HEK293 (cell line): Measurements from ENCODE around the gene TMIGD2.

Source experiments
- CTCF ChIA-PET: fragments of 350-600 bp; formaldehyde crosslinking; extraction: SDS; loops from one replicate; lab custom pipeline; 2021; ENCODE audit warnings: antibody characterized with exemption; lab: Yijun Ruan, JAX
- POLR2A ChIA-PET: fragments of 300-600 bp; formaldehyde crosslinking; extraction: SDS; loops from one replicate; lab custom pipeline; 2020; ENCODE audit warnings: antibody characterized with exemption, inconsistent platforms; lab: Yijun Ruan, JAX
- H3K27ac ChIP-seq: fragments of 200-500 bp; sonication (Bioruptor generic); 2 replicates; pipeline ENCODE4 v1.5.1; 2014; ENCODE audit warnings: low read depth, low read length, control low read depth, inconsistent platforms; ENCODE audit errors: extremely low read depth
- H3K36me3 ChIP-seq, 2 experiments: fragments of 200-500 bp in 1 of 2; sonication (Bioruptor generic) in 1 of 2; 1 replicate in 1 of 2; 2 replicates in 1 of 2; pipeline ENCODE4 v1.5.1; 2014 to 2017; ENCODE audit warnings: inconsistent platforms in 2 of 2, low read length in 2 of 2; ENCODE audit not compliant: control insufficient read depth in 2 of 2, insufficient read depth in 1 of 2
- H3K4me1 ChIP-seq: fragments of 200-500 bp; sonication (Bioruptor generic); 2 replicates; pipeline ENCODE4 v1.5.1; 2014; ENCODE audit warnings: mild to moderate bottlenecking, low read length, inconsistent platforms; ENCODE audit not compliant: control insufficient read depth, insufficient read depth
- H3K4me3 ChIP-seq: 2 replicates; pipeline ENCODE4 v1.5.1; 2011; ENCODE audit warnings: low read depth, mild to moderate bottlenecking, control low read depth, low read length, moderate library complexity
- H3K9me3 ChIP-seq: fragments of 200-500 bp; sonication (Bioruptor generic); 2 replicates; pipeline ENCODE4 v1.5.1; 2014; ENCODE audit warnings: low read depth, low read length, inconsistent platforms; ENCODE audit not compliant: control insufficient read depth, insufficient read depth
- EGR2 ChIP-seq: fragments of 450-650 bp; formaldehyde crosslinking; IDR thresholded peaks from 2 replicates; pipeline ENCODE4 v1.5.1; 2016; ENCODE audit warnings: low read depth, missing biosample characterization, missing genetic modification characterization
- GLI4 ChIP-seq: fragments of 450-650 bp; formaldehyde crosslinking; IDR thresholded peaks from 2 replicates; pipeline ENCODE4 v1.5.1; 2016; ENCODE audit warnings: missing biosample characterization, missing genetic modification characterization
- KLF1 ChIP-seq: fragments of 450-650 bp; formaldehyde crosslinking; IDR thresholded peaks from 2 replicates; pipeline ENCODE4 v1.5.1; 2016; ENCODE audit warnings: missing biosample characterization, missing genetic modification characterization
- KLF8 ChIP-seq: fragments of 450-650 bp; formaldehyde crosslinking; IDR thresholded peaks from 2 replicates; pipeline ENCODE4 v1.5.1; 2016; ENCODE audit warnings: missing biosample characterization, missing genetic modification characterization
- KLF9 ChIP-seq: fragments of 450-650 bp; formaldehyde crosslinking; IDR thresholded peaks from 2 replicates; pipeline ENCODE4 v1.5.1; 2016; ENCODE audit warnings: missing biosample characterization, missing genetic modification characterization, low read depth
- MEIS1 ChIP-seq: sonication (generic); formaldehyde crosslinking; IDR thresholded peaks from 2 replicates; pipeline ENCODE4 v1.8.1; 2022; ENCODE audit warnings: missing genetic modification reagents, mild to moderate bottlenecking, borderline replicate concordance
- SP2 ChIP-seq: fragments of 450-650 bp; formaldehyde crosslinking; IDR thresholded peaks from 2 replicates; pipeline ENCODE4 v1.5.1; 2016; ENCODE audit warnings: missing biosample characterization, missing genetic modification characterization
- SP3 ChIP-seq: fragments of 450-650 bp; formaldehyde crosslinking; IDR thresholded peaks from 2 replicates; pipeline ENCODE4 v1.5.1; 2016; ENCODE audit warnings: missing biosample characterization, missing genetic modification characterization
- ZBTB1 ChIP-seq: fragments of 450-650 bp; formaldehyde crosslinking; IDR thresholded peaks from 2 replicates; pipeline ENCODE4 v1.5.1; 2016; ENCODE audit warnings: missing biosample characterization, missing genetic modification characterization
- ZBTB48 ChIP-seq: fragments of 450-650 bp; formaldehyde crosslinking; IDR thresholded peaks from 2 replicates; pipeline ENCODE4 v1.5.1; 2016; ENCODE audit warnings: missing biosample characterization, missing genetic modification characterization
- ZEB2 ChIP-seq: fragments of 450-650 bp; formaldehyde crosslinking; IDR thresholded peaks from 2 replicates; pipeline ENCODE4 v1.5.1; 2016; ENCODE audit warnings: missing biosample characterization, missing genetic modification characterization
- ZNF133 ChIP-seq: fragments of 450-650 bp; formaldehyde crosslinking; IDR thresholded peaks from 2 replicates; pipeline ENCODE4 v1.5.1; 2016; ENCODE audit warnings: missing biosample characterization, missing genetic modification characterization
- ZNF223 ChIP-seq: fragments of 450-650 bp; formaldehyde crosslinking; IDR thresholded peaks from 2 replicates; pipeline ENCODE4 v1.5.1; 2016; ENCODE audit warnings: missing biosample characterization, missing genetic modification characterization
- ZNF529 ChIP-seq: fragments of 450-650 bp; formaldehyde crosslinking; IDR thresholded peaks from 2 replicates; pipeline ENCODE4 v1.5.1; 2017; ENCODE audit warnings: missing genetic modification characterization, missing biosample characterization; ENCODE audit not compliant: insufficient replicate concordance
- ZNF677 ChIP-seq: fragments of 450-650 bp; IDR thresholded peaks from 2 replicates; pipeline ENCODE4 v1.5.0; 2018; ENCODE audit warnings: missing biosample characterization, mild to moderate bottlenecking, missing genetic modification characterization, moderate library complexity
- TF ChIP-seq, protein P1 (sequence below): fragments of 450-650 bp; formaldehyde crosslinking; IDR thresholded peaks from 2 replicates; pipeline ENCODE4 v1.5.1; 2016; ENCODE audit warnings: missing biosample characterization, missing genetic modification characterization, borderline replicate concordance
- TF ChIP-seq, protein P2 (sequence below): IDR thresholded peaks from 2 replicates; pipeline ENCODE4 v1.6.1; 2011; ENCODE audit warnings: mild to moderate bottlenecking, low read depth, low read length, borderline replicate concordance
- TF ChIP-seq, protein P3 (sequence below): fragments of 450-650 bp; formaldehyde crosslinking; conservative IDR thresholded peaks from 2 replicates; pipeline ENCODE4 v1.5.1; 2016; ENCODE audit warnings: low read depth, missing biosample characterization, missing genetic modification characterization

The TMIGD2 gene

DNA sequence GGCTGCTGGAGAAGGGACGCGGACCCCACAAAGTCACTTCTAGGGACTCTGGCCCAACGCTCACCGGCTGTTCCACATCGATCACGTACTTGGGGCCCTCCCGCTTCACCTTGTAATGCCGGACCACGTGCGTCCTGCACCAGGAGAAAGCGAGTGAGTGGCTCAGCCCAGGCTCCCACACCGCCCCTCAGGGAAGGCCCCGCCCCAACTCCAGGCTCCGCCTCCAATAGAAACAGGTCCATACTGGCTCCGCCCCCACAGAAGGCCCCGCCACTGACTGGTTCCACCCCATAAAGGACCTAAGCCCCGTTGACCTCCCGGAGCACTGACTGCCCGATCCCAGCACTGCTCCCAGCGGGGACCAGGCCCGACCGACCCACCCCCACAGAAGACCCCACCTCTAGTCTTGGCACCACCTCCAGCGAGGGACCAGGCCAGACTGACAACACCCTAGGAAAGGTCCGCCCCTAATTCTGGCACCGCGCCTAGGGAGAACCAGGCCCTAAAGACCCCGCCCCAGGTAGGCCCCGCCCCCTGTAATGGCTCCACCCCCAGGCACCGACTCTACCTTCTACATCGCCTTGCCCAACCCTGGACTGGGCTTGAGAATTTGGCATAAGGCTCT lies 25.2 kb upstream of the TMIGD2 start:
- Histone ChIP-seq H3K4me1 (no peaks in the 10 kb centered on the region), H3K9me3 (no peaks in the 10 kb centered on the region), H3K4me3 (no peak overlapping the region), H3K27ac (no peak overlapping the region), H3K36me3 (no peaks in the 10 kb centered on the region)
- peak; percentile 52 for TF ChIP-seq SP2 (tag by site-specific recombination)
- peak; percentile 31 for TF ChIP-seq SP3
- TF ChIP-seq KLF1: 0 out of 2 replicates have a peak, but pooled peaks have one; percentile 71
- no peak for TF ChIP-seq GLI4 (tag by site-specific recombination)
- TF ChIP-seq KLF8 (tag by site-specific recombination): peak; percentile 63; the same call in 1 of the 2 replicates
- POLR2A ChIA-PET: interaction anchor here (1.2 kb wide), 1 partner anchor 16 kb away, joined by 10 read pairs; the partner anchor contains the start of gene MPND
- CTCF ChIA-PET: no interaction called here

DNA sequence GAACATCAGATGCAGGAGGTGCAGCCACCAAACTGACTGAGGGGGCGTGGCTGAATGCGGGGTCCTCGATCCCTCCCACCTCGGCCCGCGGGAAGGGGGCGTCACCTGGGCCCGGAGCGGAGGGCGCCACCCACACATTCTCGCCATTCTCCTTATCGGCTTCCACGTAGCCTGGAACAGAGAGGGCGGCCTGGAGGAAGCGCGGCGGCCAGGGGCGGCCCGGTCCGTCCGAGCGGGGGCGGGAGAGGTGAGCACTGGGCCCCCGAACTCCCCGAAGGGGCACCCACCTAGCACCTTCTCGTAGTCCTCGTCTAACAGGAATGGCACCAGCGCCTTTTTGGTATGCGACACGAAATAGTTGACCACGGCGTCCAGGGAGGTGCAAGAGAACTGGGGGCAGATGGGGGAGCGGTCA lies 24.7 kb upstream of the TMIGD2 start:
- POLR2A ChIA-PET: interaction anchor here (3.8 kb wide), 1 partner anchor 16 kb away, joined by 16 read pairs; the partner anchor contains the start of gene MPND
- Histone ChIP-seq H3K4me1 (no peaks in the 10 kb centered on the region), H3K36me3 (no peaks in the 10 kb centered on the region), H3K27ac (no peak overlapping the region), H3K9me3 (no peaks in the 10 kb centered on the region), H3K4me3 (no peak overlapping the region)
- CTCF ChIA-PET: no interaction called here
- TF ChIP-seq ZNF133 (no peak), SP2 (tag by site-specific recombination) (peak; percentile 6), KLF9 (peak; percentile 58), ZBTB48 (tag by site-specific recombination) (peak; percentile 9; the same call in 1 of the 2 replicates), ZBTB1 (no peak)

DNA sequence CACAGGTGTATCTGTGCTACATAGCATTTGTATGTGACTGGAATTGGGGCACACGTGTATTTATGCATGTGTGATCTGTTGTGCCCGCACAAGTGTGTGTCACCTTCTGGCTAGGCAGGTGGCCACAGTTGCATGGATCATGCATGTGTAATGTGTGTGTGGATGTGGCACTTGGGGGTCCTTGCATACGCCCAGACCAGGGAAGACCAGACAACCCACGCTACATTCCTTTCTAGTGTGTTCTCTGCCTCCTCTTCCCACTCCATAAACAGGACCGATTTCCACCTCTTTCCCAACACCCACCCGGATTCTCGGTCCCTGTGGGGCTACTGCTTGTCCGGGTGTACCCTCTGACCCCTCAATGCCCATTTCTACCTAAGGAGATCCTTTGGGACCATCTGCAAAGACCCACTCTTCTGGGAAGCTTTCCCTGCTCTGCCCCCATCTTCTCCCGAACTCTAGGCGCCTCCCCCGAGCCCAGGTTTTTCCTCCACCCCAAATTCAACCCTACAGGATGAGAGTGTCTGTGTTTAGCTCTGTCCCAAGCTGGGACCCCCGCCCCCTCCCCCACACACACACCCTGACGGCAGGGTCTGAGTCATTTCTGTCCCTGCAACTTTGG lies 24.1 kb upstream of the TMIGD2 start:
- H3K27ac ChIP-seq: no peak overlapping the region
- no peaks in the 10 kb centered on the region for H3K36me3 ChIP-seq
- POLR2A ChIA-PET: interaction anchor here (3.8 kb wide), 1 partner anchor 17 kb away, joined by 16 read pairs; the partner anchor contains the start of gene MPND
- no peaks in the 10 kb centered on the region for H3K4me1 ChIP-seq
- CTCF ChIA-PET: no interaction called here
- H3K9me3 ChIP-seq: no peaks in the 10 kb centered on the region
- no peak overlapping the region for H3K4me3 ChIP-seq
- no peak for TF ChIP-seq ZEB2 (tag by site-specific recombination)
- TF ChIP-seq, protein P1, sequence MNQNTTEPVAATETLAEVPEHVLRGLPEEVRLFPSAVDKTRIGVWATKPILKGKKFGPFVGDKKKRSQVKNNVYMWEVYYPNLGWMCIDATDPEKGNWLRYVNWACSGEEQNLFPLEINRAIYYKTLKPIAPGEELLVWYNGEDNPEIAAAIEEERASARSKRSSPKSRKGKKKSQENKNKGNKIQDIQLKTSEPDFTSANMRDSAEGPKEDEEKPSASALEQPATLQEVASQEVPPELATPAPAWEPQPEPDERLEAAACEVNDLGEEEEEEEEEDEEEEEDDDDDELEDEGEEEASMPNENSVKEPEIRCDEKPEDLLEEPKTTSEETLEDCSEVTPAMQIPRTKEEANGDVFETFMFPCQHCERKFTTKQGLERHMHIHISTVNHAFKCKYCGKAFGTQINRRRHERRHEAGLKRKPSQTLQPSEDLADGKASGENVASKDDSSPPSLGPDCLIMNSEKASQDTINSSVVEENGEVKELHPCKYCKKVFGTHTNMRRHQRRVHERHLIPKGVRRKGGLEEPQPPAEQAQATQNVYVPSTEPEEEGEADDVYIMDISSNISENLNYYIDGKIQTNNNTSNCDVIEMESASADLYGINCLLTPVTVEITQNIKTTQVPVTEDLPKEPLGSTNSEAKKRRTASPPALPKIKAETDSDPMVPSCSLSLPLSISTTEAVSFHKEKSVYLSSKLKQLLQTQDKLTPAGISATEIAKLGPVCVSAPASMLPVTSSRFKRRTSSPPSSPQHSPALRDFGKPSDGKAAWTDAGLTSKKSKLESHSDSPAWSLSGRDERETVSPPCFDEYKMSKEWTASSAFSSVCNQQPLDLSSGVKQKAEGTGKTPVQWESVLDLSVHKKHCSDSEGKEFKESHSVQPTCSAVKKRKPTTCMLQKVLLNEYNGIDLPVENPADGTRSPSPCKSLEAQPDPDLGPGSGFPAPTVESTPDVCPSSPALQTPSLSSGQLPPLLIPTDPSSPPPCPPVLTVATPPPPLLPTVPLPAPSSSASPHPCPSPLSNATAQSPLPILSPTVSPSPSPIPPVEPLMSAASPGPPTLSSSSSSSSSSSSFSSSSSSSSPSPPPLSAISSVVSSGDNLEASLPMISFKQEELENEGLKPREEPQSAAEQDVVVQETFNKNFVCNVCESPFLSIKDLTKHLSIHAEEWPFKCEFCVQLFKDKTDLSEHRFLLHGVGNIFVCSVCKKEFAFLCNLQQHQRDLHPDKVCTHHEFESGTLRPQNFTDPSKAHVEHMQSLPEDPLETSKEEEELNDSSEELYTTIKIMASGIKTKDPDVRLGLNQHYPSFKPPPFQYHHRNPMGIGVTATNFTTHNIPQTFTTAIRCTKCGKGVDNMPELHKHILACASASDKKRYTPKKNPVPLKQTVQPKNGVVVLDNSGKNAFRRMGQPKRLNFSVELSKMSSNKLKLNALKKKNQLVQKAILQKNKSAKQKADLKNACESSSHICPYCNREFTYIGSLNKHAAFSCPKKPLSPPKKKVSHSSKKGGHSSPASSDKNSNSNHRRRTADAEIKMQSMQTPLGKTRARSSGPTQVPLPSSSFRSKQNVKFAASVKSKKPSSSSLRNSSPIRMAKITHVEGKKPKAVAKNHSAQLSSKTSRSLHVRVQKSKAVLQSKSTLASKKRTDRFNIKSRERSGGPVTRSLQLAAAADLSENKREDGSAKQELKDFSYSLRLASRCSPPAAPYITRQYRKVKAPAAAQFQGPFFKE (tag by site-specific recombination): no peak
- TF ChIP-seq ZNF677 (tag by site-specific recombination): no peak
- TF ChIP-seq, protein P2, sequence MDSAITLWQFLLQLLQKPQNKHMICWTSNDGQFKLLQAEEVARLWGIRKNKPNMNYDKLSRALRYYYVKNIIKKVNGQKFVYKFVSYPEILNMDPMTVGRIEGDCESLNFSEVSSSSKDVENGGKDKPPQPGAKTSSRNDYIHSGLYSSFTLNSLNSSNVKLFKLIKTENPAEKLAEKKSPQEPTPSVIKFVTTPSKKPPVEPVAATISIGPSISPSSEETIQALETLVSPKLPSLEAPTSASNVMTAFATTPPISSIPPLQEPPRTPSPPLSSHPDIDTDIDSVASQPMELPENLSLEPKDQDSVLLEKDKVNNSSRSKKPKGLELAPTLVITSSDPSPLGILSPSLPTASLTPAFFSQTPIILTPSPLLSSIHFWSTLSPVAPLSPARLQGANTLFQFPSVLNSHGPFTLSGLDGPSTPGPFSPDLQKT: no peak
- TF ChIP-seq EGR2: peak; percentile 30; the same call in 1 of the 2 replicates
- TF ChIP-seq KLF8 (tag by site-specific recombination): no peak
- TF ChIP-seq, protein P3, sequence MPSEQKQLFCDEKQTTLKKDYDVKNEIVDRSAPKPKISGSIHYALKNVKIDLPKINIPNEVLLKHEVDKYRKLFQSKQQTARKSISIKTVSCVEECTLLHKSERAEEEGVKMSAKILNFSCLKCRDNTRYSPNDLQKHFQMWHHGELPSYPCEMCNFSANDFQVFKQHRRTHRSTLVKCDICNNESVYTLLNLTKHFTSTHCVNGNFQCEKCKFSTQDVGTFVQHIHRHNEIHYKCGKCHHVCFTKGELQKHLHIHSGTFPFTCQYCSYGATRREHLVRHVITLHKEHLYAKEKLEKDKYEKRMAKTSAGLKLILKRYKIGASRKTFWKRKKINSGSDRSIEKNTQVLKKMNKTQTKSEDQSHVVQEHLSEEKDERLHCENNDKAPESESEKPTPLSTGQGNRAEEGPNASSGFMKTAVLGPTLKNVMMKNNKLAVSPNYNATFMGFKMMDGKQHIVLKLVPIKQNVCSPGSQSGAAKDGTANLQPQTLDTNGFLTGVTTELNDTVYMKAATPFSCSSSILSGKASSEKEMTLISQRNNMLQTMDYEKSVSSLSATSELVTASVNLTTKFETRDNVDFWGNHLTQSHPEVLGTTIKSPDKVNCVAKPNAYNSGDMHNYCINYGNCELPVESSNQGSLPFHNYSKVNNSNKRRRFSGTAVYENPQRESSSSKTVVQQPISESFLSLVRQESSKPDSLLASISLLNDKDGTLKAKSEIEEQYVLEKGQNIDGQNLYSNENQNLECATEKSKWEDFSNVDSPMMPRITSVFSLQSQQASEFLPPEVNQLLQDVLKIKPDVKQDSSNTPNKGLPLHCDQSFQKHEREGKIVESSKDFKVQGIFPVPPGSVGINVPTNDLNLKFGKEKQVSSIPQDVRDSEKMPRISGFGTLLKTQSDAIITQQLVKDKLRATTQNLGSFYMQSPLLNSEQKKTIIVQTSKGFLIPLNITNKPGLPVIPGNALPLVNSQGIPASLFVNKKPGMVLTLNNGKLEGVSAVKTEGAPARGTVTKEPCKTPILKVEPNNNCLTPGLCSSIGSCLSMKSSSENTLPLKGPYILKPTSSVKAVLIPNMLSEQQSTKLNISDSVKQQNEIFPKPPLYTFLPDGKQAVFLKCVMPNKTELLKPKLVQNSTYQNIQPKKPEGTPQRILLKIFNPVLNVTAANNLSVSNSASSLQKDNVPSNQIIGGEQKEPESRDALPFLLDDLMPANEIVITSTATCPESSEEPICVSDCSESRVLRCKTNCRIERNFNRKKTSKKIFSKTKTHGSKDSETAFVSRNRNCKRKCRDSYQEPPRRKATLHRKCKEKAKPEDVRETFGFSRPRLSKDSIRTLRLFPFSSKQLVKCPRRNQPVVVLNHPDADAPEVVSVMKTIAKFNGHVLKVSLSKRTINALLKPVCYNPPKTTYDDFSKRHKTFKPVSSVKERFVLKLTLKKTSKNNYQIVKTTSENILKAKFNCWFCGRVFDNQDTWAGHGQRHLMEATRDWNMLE: no peak
- TF ChIP-seq ZNF529 (tag by site-specific recombination): no peak
- no peak for TF ChIP-seq ZNF223 (tag by site-specific recombination)
- no peak for TF ChIP-seq MEIS1 (CRISPR knock-in tag)
